Sigmoid colon (tissue), 7 donors: ENCODE measurements around the gene ABI3BP. TPM values are rescaled to one million over a fixed set of nuclear protein-coding genes. Genes with fewer than 3 reads are reported as not detected.
A peak's percentile ranks its signal among the peaks of the same experiment; 100 is the strongest.

Source experiments
- DNase-seq: peaks from one replicate; pipeline ENCODE4 v3.0.0-alpha.2; 2019
- H3K27ac ChIP-seq, 4 donors: fragments of 200-600 bp; sonication (generic); one replicate each; pipeline ENCODE4 v1.5.1; 2016 to 2019; ENCODE audit warnings: mild to moderate bottlenecking in 1 of 4
- H3K27me3 ChIP-seq, 3 donors: fragments of 200-600 bp; sonication (generic); one replicate each; pipeline ENCODE4 v1.5.1; 2019; ENCODE audit warnings: mild to moderate bottlenecking in 1 of 3
- H3K36me3 ChIP-seq, 4 donors: fragments of 200-600 bp; sonication (generic); one replicate each; pipeline ENCODE4 v1.5.1; 2016 to 2019
- H3K4me1 ChIP-seq, 4 donors: fragments of 200-600 bp; sonication (generic); one replicate each; pipeline ENCODE4 v1.5.1; 2017 to 2019
- H3K4me3 ChIP-seq, 4 donors: fragments of 200-600 bp; sonication (generic); one replicate each; pipeline ENCODE4 v1.5.1; 2017 to 2019; ENCODE audit warnings: mild to moderate bottlenecking in 2 of 4, moderate library complexity in 1 of 4
- H3K9me3 ChIP-seq, 4 donors: fragments of 200-600 bp in 3 of 4; sonication (generic) in 3 of 4; one replicate each; pipeline versions ENCODE4 v1.5.1 to v1.6.1; 2013 to 2019
- CTCF ChIP-seq, 4 experiments: fragments of 450-650 bp in 3 of 4; fragments of 200-600 bp in 1 of 4; IDR thresholded peaks; one replicate each; pipeline ENCODE4 v1.5.1; 2016 to 2019; ENCODE audit warnings: antibody characterized with exemption in 4 of 4, mild to moderate bottlenecking in 3 of 4, moderate library complexity in 2 of 4
- EP300 ChIP-seq, 4 donors: sonication (generic); formaldehyde crosslinking; IDR thresholded peaks; one replicate each; pipeline ENCODE4 v1.6.1; 2017; ENCODE audit warnings: antibody characterized with exemption in 4 of 4
- POLR2A ChIP-seq, 2 donors: fragments of 450-650 bp; IDR thresholded peaks; one replicate each; pipeline ENCODE4 v1.6.1; 2016; ENCODE audit warnings: antibody characterized with exemption in 2 of 2, mild to moderate bottlenecking in 2 of 2, moderate library complexity in 2 of 2
- POLR2AphosphoS5 ChIP-seq, 4 donors: sonication (generic); formaldehyde crosslinking; IDR thresholded peaks; one replicate each; pipeline ENCODE4 v1.6.1; 2017; ENCODE audit warnings: antibody characterized with exemption in 4 of 4
- WGBS, 2 donors: extraction: QIAGEN DNeasy Blood & Tissue Kit; methylation state at CpG; one replicate each; pipeline ENCODE4 v1.1.7; 2013; 5-methylcytosine and 5-hydroxymethylcytosine counted together
- intact Hi-C: fragments of 100-400 bp; cut with DNase I; formaldehyde crosslinking; loops from one replicate; pipeline ENCODE4 v1.15.1; 2023
- polyA plus RNA-seq, 3 donors: library from polyadenylated mRNA; stranded (reverse); fragments of 200-250 nt; gene quantifications; one replicate each; pipeline ENCODE4 v1.2.3, GENCODE V29; 2013
- total RNA-seq, 4 donors: library from RNA; depleted of rRNA; stranded (reverse); fragments of >200 nt; gene quantifications; one replicate each; pipeline ENCODE4 v1.1.0, GENCODE V29; 2016
- donor health status: healthy with polysubstance abuse.
- donor health status: Bipolar disorder and iron deficiency.
- donor health status: healthy.

The ABI3BP gene
- total and polyA plus RNA-seq, 7 donors: 1.2 to 177 (median 30.4) TPM

GRCh38 chr3:100941451-100941850 lies 51.8 kb downstream of the ABI3BP start:
- WGBS, 2 donors: 60 to 82% methylated on average over 2 of the region's 2 CpGs
- intact Hi-C loops: no loop called here
- Histone ChIP-seq H3K27me3 (no peaks in the 10 kb centered on the region), H3K4me3 (no peak overlapping the region), H3K27ac (no peak overlapping the region), H3K4me1 (no peaks in the 10 kb centered on the region), H3K9me3 (no peaks in the 10 kb centered on the region), H3K36me3 (no peaks in the 10 kb centered on the region)
- TF ChIP-seq POLR2A (IDR thresholded peaks at IDR 0.05) (no peak), POLR2AphosphoS5 (IDR thresholded peaks at IDR 0.05) (no peak), EP300 (IDR thresholded peaks at IDR 0.05) (no peak)
- DNase-seq: no peak

GRCh38 chr3:100941041-100941440 lies 52.2 kb downstream of the ABI3BP start:
- no peak for DNase-seq
- H3K4me3 ChIP-seq: no peak overlapping the region
- H3K27ac ChIP-seq: no peak overlapping the region
- no peaks in the 10 kb centered on the region for H3K4me1 ChIP-seq
- H3K36me3 ChIP-seq: no peaks in the 10 kb centered on the region
- TF ChIP-seq CTCF (IDR thresholded peaks at IDR 0.05): no peak
- TF ChIP-seq POLR2A (IDR thresholded peaks at IDR 0.05): no peak
- no peak for TF ChIP-seq POLR2AphosphoS5 (IDR thresholded peaks at IDR 0.05)
- TF ChIP-seq EP300 (IDR thresholded peaks at IDR 0.05): no peak
- 31 to 66% methylated on average over 2 of the region's 2 CpGs for WGBS, 2 donors
- H3K9me3 ChIP-seq: no peaks in the 10 kb centered on the region
- intact Hi-C loops: no loop called here
- H3K27me3 ChIP-seq: no peaks in the 10 kb centered on the region

GRCh38 chr3:100936931-100937330 lies 56.3 kb downstream of the ABI3BP start:
- Histone ChIP-seq H3K4me3 (no peak overlapping the region), H3K27me3 (no peaks in the 10 kb centered on the region), H3K9me3 (no peaks in the 10 kb centered on the region), H3K4me1 (no peaks in the 10 kb centered on the region), H3K36me3 (no peaks in the 10 kb centered on the region), H3K27ac (no peak overlapping the region)
- intact Hi-C loops: no loop called here
- TF ChIP-seq CTCF (IDR thresholded peaks at IDR 0.05): no peak
- TF ChIP-seq EP300 (IDR thresholded peaks at IDR 0.05): no peak
- TF ChIP-seq POLR2A (IDR thresholded peaks at IDR 0.05): no peak
- TF ChIP-seq POLR2AphosphoS5 (IDR thresholded peaks at IDR 0.05): no peak
- DNase-seq: no peak
- WGBS, 2 donors: 70 to 78% methylated on average over 1 of the region's 1 CpG

- no peak overlapping the region for H3K27ac ChIP-seq
- H3K36me3 ChIP-seq: no peaks in the 10 kb centered on the region
- H3K4me1 ChIP-seq: peaks cover 0 to 7% (median 0%) of the 10 kb centered on the region in 4 donors
- TF ChIP-seq EP300 (IDR thresholded peaks at IDR 0.05): no peak
- no peak for TF ChIP-seq POLR2AphosphoS5 (IDR thresholded peaks at IDR 0.05)
- no peak for TF ChIP-seq CTCF (IDR thresholded peaks at IDR 0.05)
- no peak for DNase-seq
- H3K4me3 ChIP-seq: no peak overlapping the region
- H3K9me3 ChIP-seq: no peaks in the 10 kb centered on the region
- intact Hi-C loops: no loop called here
- H3K27me3 ChIP-seq: no peaks in the 10 kb centered on the region
- WGBS, 2 donors: 80 to 81% methylated on average over 4 of the region's 4 CpGs
Observed at GRCh38 chr3:100932491-100932890, 60.7 kb downstream of the ABI3BP start.

- intact Hi-C loops: no loop called here
- TF ChIP-seq POLR2AphosphoS5 (IDR thresholded peaks at IDR 0.05) (peak in 1 of 4 donors; percentile 22), EP300 (IDR thresholded peaks at IDR 0.05) (no peak)
- peaks cover 0 to 7% (median 0%) of the 10 kb centered on the region in 4 donors for H3K4me1 ChIP-seq
- no peak overlapping the region for H3K4me3 ChIP-seq
- peak overlapping the region in 1 of 4 donors; percentile 16 for H3K27ac ChIP-seq
- no peaks in the 10 kb centered on the region for H3K9me3 ChIP-seq
- H3K36me3 ChIP-seq: no peaks in the 10 kb centered on the region
- no peaks in the 10 kb centered on the region for H3K27me3 ChIP-seq
- WGBS, 2 donors: 71 to 72% methylated on average over 6 of the region's 6 CpGs
- DNase-seq: no peak
Observed at GRCh38 chr3:100928638-100929428, 64.4 kb downstream of the ABI3BP start.
